Measurements from ENCODE around the gene SLC38A1.

GRCh38 chr12:46266869-46267574 lies 1.8 kb downstream of the SLC38A1 start:
- TF ChIP-seq USF1 (IDR thresholded peaks at IDR 0.05; ENCODE audit: borderline replicate concordance, low read depth): no peak
- TF ChIP-seq CTCF (IDR thresholded peaks at IDR 0.05): no peak
- TF ChIP-seq RCOR1 (IDR thresholded peaks at IDR 0.05; ENCODE audit: low read length): no peak
- no peak for TF ChIP-seq MEF2A (IDR thresholded peaks at IDR 0.05; ENCODE audit: borderline replicate concordance, low read depth)
- TF ChIP-seq TCF12 (IDR thresholded peaks at IDR 0.05): no peak
- no peak for TF ChIP-seq EP300 (IDR thresholded peaks at IDR 0.05; ENCODE audit: borderline replicate concordance in 1 of 2, low read depth in 1 of 2, low read length in 1 of 2)
- no peak for TF ChIP-seq FOXJ3 (CRISPR knock-in tag; IDR thresholded peaks at IDR 0.05)
- TF ChIP-seq, protein P1, sequence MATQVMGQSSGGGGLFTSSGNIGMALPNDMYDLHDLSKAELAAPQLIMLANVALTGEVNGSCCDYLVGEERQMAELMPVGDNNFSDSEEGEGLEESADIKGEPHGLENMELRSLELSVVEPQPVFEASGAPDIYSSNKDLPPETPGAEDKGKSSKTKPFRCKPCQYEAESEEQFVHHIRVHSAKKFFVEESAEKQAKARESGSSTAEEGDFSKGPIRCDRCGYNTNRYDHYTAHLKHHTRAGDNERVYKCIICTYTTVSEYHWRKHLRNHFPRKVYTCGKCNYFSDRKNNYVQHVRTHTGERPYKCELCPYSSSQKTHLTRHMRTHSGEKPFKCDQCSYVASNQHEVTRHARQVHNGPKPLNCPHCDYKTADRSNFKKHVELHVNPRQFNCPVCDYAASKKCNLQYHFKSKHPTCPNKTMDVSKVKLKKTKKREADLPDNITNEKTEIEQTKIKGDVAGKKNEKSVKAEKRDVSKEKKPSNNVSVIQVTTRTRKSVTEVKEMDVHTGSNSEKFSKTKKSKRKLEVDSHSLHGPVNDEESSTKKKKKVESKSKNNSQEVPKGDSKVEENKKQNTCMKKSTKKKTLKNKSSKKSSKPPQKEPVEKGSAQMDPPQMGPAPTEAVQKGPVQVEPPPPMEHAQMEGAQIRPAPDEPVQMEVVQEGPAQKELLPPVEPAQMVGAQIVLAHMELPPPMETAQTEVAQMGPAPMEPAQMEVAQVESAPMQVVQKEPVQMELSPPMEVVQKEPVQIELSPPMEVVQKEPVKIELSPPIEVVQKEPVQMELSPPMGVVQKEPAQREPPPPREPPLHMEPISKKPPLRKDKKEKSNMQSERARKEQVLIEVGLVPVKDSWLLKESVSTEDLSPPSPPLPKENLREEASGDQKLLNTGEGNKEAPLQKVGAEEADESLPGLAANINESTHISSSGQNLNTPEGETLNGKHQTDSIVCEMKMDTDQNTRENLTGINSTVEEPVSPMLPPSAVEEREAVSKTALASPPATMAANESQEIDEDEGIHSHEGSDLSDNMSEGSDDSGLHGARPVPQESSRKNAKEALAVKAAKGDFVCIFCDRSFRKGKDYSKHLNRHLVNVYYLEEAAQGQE (IDR thresholded peaks at IDR 0.05; ENCODE audit: low read depth, low read length): no peak
- no peak for TF ChIP-seq TEAD4 (IDR thresholded peaks at IDR 0.05; ENCODE audit: borderline replicate concordance, insufficient read depth)
- peak; percentile 61 for TF ChIP-seq MXI1 (IDR thresholded peaks at IDR 0.05; ENCODE audit: low read depth, low read length)
- TF ChIP-seq EZH2phosphoT487 (IDR thresholded peaks at IDR 0.05; ENCODE audit: borderline replicate concordance, low read depth): no peak
- peak; percentile 84; the same call in 1 of the 2 replicates for TF ChIP-seq SIN3A (IDR thresholded peaks at IDR 0.05; ENCODE audit: borderline replicate concordance, low read depth, low read length)
- no peak for TF ChIP-seq GABPA (IDR thresholded peaks at IDR 0.05; ENCODE audit: low read depth)
- TF ChIP-seq SMC3 (IDR thresholded peaks at IDR 0.05; ENCODE audit: low read depth, low read length): no peak

All from SK-N-SH (cell line).